ENCODE measurements around the gene FOXN4.

DNA sequence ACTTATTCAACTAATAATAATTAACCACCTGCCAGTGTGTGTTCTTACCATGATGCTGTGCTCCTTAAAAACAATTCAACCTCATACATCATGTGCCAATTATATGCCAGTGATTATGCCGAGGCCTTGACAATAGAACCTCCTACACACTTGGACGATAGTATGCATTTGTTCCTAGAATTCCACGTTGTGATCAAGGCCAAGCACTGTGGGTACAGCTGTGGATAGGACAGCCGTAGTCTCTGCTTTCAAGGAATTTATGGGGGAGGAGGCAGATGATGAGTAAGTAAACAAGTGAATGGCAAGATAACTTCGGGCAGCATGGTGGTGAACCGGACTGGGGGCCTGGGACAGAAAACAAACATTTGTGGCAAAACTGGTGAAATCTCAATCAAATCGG lies 20.6 kb upstream of the FOXN4 start:
- TF ChIP-seq, protein P1, sequence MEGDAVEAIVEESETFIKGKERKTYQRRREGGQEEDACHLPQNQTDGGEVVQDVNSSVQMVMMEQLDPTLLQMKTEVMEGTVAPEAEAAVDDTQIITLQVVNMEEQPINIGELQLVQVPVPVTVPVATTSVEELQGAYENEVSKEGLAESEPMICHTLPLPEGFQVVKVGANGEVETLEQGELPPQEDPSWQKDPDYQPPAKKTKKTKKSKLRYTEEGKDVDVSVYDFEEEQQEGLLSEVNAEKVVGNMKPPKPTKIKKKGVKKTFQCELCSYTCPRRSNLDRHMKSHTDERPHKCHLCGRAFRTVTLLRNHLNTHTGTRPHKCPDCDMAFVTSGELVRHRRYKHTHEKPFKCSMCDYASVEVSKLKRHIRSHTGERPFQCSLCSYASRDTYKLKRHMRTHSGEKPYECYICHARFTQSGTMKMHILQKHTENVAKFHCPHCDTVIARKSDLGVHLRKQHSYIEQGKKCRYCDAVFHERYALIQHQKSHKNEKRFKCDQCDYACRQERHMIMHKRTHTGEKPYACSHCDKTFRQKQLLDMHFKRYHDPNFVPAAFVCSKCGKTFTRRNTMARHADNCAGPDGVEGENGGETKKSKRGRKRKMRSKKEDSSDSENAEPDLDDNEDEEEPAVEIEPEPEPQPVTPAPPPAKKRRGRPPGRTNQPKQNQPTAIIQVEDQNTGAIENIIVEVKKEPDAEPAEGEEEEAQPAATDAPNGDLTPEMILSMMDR (IDR thresholded peaks at IDR 0.05; ENCODE audit: low read length), result no peak
- TF ChIP-seq EZH2 (IDR thresholded peaks at IDR 0.05; ENCODE audit: borderline replicate concordance, low read length), result no peak

Data from OCI-LY1 (cell line).